Amniotic epithelial cell (primary cell): Measurements from ENCODE around the gene PSMC6.
"Not testable (repeated sequence)": the region's sequence is repeated elsewhere in the genome, so short reads cannot be mapped to it uniquely, and the experiment has no call there.

Experiments
- DNase-seq: peaks from one replicate; pipeline ENCODE4 v3.0.0-alpha.2; 2010; ENCODE audit warnings: low read depth

The PSMC6 gene

DNA sequence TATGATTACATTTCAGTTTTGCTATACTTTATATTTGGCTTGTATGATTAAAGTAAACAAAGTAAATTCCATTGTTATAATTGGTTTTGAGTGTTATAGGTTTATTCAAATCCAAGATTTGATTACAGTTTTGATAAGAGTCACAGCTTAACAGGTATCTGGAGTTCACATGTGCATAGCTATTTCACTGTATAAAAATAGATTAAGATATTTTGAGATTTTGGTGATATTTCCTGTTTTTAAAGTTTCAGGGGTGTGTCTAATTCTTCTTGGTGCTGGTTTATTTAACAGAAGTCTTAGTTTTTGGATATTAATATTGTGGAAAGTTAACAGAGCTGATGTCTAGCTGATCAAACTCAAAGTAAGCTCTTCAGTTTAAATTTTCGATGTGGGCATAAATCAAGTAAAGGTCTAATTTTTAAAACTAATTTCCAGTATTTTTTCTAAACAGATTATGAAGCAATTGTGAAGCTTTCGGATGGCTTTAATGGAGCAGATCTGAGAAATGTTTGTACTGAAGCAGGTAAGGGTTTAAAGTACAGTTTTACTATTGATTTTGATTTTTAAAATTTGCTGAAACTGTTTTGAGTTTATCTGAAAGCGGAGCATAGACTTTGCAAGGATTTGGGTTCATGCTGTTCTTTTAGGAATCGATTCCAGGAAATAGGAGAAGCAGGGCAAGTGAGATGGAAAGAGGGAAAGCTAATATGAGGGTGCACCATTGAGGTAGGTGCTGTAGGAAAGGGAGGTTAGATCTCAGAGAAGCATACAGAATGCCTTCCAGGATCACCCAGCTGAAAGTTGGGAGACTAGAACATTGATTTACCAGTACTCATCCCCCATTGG is 16.7 kb downstream of the PSMC6 start:
- DNase-seq, result no peak

- no peak for DNase-seq
Measured at GRCh38 chr14:52724360-52724644, 17.3 kb downstream of the PSMC6 start.

- DNase-seq, result not testable (repeated sequence)
Measured at GRCh38 chr14:52727509-52727908, 20.5 kb downstream of the PSMC6 start.

- not testable (repeated sequence) for DNase-seq
Measured at GRCh38 chr14:52729035-52729434, 22.0 kb downstream of the PSMC6 start.

DNA sequence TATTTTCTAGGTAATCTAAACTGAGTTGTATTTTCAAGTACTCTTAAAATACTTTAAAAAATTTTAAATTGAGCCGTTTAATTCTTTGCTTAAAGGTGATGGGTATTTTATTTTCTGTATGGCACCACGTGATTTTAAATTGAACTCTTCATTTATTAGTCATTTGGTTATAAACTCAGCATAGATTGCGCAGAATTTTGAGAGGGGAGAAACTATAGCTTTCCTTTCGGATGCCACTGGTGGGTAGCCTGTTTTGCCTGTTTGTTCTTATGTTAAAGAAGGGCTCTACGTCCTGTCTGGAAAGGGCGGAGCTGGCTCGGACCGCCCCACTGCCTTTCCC is 22.6 kb downstream of the PSMC6 start:
- DNase-seq, result no peak

- DNase-seq, result peak; percentile 96
Measured at GRCh38 chr14:52729925-52730708, 23.1 kb downstream of the PSMC6 start, which contains the start of gene STYX. Gene STYX (plus strand): TSS chr14:52730166. CDS start chr14:52730475, 309 bp downstream.

GRCh38 chr14:52730709-52731111 is 23.7 kb downstream of the PSMC6 start:
- peak; percentile 16 for DNase-seq

GRCh38 chr14:52733824-52734223 is 26.8 kb downstream of the PSMC6 start:
- DNase-seq, result no peak

- no peak for DNase-seq
Measured at GRCh38 chr14:52735921-52736489, 29.0 kb downstream of the PSMC6 start.

- no peak for DNase-seq
Measured at GRCh38 chr14:52738409-52738808, 31.4 kb downstream of the PSMC6 start.

GRCh38 chr14:52740751-52741150 is 33.8 kb downstream of the PSMC6 start:
- no peak for DNase-seq

GRCh38 chr14:52741865-52742264 is 34.9 kb downstream of the PSMC6 start:
- no peak for DNase-seq

DNA sequence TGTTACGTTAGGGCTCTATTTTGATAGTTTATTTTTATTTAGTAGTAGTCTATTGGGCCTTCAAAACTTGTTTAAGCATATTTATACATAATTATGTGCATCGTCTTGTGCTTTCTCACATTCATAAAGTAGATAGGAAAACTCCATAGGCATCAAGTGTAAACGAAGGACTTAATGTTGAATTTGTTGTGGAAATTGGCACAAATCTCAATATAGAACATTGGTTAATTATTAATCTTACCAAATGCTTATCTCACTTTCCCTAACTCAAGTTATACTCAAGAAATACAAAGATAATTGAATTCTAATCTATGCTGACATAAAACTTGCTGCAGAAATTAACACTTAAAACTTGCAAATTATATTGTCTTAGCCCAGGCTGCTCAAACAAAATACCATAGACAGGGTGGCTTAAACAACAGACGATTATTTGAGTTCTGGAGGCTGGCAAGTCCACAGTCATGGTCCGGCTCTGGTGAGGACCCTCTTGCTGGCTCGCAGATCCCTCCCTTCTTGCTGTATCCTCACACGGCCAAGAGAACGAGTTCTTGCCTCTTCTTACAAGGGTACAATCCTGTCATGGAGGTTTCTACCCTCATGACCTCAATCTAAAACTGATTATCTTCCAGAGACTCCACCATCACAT is 41.8 kb downstream of the PSMC6 start:
- no peak for DNase-seq

- no peak for DNase-seq
Measured at GRCh38 chr14:52755607-52756316, 48.8 kb downstream of the PSMC6 start.

DNA sequence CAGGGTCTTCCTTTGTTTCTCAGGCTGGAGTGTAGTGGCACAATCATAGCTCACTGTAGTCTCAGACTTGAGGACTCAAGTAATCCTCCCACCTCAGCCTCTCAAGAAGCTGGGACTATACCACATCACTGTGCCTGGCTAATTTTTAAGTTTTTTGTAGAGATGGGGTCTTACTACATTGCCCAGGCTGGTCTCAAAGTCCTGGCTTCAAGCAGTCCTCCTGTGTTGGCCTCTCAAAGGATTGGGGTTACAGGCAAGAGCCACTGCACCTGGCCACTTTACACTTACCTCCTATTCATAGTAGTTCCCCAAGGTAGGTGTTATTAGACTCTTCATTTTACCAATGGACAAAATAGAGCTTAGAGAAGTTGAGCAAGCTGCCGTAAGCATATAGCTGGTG is 52.1 kb downstream of the PSMC6 start:
- DNase-seq, result no peak

- not testable (repeated sequence) for DNase-seq
Measured at GRCh38 chr14:52762923-52763322, 55.9 kb downstream of the PSMC6 start.

DNA sequence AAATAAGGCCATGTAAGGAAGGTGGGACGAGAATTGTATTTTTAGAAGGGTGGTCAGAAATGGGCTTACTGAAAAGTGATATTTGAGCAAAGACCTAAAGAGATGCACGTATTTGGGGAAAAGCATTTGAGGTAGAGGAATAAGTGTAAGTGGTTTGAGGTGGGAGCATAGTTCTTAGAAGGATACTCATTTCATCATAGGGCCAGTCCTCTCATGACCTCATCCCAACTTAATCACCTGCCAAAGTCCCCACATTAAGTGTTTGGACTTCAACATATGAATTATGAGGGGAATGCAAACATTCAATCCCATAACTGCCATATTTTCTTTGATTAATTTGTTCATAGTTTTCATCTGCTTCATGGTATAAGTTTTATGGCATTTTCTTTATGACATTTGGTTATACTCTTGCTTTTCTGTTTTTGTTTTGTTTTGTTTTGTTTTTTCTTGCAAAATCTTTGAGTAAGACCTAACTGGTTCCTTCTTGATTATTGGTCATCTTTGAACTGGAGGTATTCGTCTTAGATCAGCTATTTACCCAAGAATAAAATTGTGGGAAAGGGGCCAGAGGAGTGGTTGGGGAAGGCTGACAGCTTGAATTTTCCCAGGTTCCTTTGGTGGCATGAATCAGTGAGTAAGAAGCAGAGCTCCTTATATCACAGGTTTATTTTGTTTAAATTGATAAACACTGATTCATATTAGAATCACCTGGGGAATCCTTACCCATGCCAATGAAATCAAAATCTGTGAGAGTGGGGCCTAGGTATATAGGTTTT is 60.2 kb downstream of the PSMC6 start:
- DNase-seq, result no peak

DNA sequence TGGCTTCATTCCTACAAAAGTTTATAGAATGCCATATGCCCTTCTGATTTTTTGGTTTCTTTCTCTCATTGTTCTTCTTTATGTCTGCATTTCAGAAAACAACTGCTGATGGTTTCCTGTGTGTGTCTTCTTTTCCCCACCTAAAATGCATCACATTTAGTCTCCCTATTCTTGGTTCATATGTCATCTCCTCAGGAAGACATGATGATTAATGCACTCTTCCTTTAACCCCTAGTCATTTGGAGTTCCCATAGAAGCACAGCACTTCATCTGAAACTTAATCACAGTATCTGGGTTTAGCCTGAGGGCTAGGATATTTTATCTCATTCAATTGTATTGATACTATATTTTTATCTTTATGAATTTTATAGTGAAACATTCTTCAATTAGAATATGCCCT is 62.9 kb downstream of the PSMC6 start:
- DNase-seq, result no peak

GRCh38 chr14:52776816-52777215 is 69.8 kb downstream of the PSMC6 start:
- no peak for DNase-seq
